Peyer's patch (tissue), 4 donors: Measurements from ENCODE around the gene OR3A3. TPM values are rescaled to one million over a fixed set of nuclear protein-coding genes. Genes with fewer than 3 reads are reported as not detected.
"Not testable (repeated sequence)": the region's sequence is repeated elsewhere in the genome, so short reads cannot be mapped to it uniquely, and the experiment has no call there.

ENCODE experiments used
- DNase-seq, 3 donors: peaks; one replicate each; pipeline ENCODE4 v3.0.0-alpha.2; 2017 to 2019
- H3K27ac ChIP-seq, 4 donors: fragments of 200-600 bp; sonication (generic); one replicate each; pipeline ENCODE4 v1.5.1; 2016 to 2019
- H3K27me3 ChIP-seq, 2 donors: fragments of 200-600 bp; sonication (generic); one replicate each; pipeline ENCODE4 v1.5.1; 2019
- H3K36me3 ChIP-seq, 3 donors: fragments of 200-600 bp; sonication (generic); one replicate each; pipeline ENCODE4 v1.5.1; 2016 to 2019
- H3K4me1 ChIP-seq, 4 donors: fragments of 200-600 bp; sonication (generic); one replicate each; pipeline ENCODE4 v1.5.1; 2016 to 2019
- H3K4me3 ChIP-seq, 4 donors: fragments of 200-600 bp; sonication (generic); 1 replicate in 3 of 4; 2 replicates in 1 of 4; pipeline ENCODE4 v1.5.1; 2016 to 2019; ENCODE audit warnings: mild to moderate bottlenecking in 1 of 4
- H3K9me3 ChIP-seq, 4 donors: fragments of 200-600 bp; sonication (generic); one replicate each; pipeline ENCODE4 v1.5.1; 2016 to 2019; ENCODE audit warnings: mild to moderate bottlenecking in 1 of 4
- POLR2A ChIP-seq, 2 donors: fragments of 450-650 bp; IDR thresholded peaks; one replicate each; pipeline ENCODE4 v1.5.1; 2017; ENCODE audit warnings: antibody characterized with exemption in 2 of 2, mild to moderate bottlenecking in 2 of 2, moderate library complexity in 2 of 2
- total RNA-seq, 4 donors: library from RNA; depleted of rRNA; stranded (reverse); fragments of >200 nt; gene quantifications; one replicate each; pipeline ENCODE4 v1.1.0, GENCODE V29; 2016
- TF ChIP-seq, protein P1 (sequence below), 6 experiments: fragments of 450-650 bp in 4 of 6; fragments of 200-600 bp in 2 of 6; sonication (generic) in 1 of 6; IDR thresholded peaks; one replicate each; pipeline ENCODE4 v1.5.1; 2017 to 2019; ENCODE audit warnings: antibody characterized with exemption in 6 of 6, mild to moderate bottlenecking in 3 of 6, moderate library complexity in 1 of 6

OR3A3 gene
- total RNA-seq, 4 donors from 2014 or later: not detected

DNA sequence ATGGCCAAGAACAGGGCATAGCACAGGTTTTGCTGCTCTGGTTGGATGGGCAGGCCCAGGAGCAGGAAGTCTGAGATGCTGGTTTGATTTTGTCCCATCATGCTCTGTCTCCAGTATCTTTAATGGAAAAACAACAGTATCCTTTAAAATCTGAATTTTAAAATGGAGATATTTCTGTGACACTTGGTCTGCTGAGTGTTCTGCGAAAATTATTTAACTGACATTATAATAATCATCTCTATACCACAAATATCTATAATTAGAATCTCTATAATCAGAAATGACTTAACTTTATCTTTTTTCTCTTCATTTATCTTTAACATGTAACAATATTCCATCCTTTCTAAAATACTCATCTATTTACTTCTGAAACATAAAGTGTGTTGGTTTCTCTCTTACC lies 12.9 kb upstream of the OR3A3 start, which contains the start of gene OR1E1:
Gene OR1E1, minus strand, starts transcription at position 101 of the 400 bp plus-strand sequence. Its CDS starts 0 bp downstream, at position 101.
- no peaks in the 10 kb centered on the region for H3K9me3 ChIP-seq
- H3K27ac ChIP-seq: no peak within 1 kb of the TSS
- no peaks in the 10 kb centered on the region for H3K4me1 ChIP-seq
- TF ChIP-seq POLR2A (IDR thresholded peaks at IDR 0.05): no peak
- TF ChIP-seq, protein P1, sequence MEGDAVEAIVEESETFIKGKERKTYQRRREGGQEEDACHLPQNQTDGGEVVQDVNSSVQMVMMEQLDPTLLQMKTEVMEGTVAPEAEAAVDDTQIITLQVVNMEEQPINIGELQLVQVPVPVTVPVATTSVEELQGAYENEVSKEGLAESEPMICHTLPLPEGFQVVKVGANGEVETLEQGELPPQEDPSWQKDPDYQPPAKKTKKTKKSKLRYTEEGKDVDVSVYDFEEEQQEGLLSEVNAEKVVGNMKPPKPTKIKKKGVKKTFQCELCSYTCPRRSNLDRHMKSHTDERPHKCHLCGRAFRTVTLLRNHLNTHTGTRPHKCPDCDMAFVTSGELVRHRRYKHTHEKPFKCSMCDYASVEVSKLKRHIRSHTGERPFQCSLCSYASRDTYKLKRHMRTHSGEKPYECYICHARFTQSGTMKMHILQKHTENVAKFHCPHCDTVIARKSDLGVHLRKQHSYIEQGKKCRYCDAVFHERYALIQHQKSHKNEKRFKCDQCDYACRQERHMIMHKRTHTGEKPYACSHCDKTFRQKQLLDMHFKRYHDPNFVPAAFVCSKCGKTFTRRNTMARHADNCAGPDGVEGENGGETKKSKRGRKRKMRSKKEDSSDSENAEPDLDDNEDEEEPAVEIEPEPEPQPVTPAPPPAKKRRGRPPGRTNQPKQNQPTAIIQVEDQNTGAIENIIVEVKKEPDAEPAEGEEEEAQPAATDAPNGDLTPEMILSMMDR (IDR thresholded peaks at IDR 0.05): no peak
- no peak for DNase-seq
- H3K4me3 ChIP-seq: no peak within 1 kb of the TSS
- no peaks in the 10 kb centered on the region for H3K36me3 ChIP-seq
- no peaks in the 10 kb centered on the region for H3K27me3 ChIP-seq

DNA sequence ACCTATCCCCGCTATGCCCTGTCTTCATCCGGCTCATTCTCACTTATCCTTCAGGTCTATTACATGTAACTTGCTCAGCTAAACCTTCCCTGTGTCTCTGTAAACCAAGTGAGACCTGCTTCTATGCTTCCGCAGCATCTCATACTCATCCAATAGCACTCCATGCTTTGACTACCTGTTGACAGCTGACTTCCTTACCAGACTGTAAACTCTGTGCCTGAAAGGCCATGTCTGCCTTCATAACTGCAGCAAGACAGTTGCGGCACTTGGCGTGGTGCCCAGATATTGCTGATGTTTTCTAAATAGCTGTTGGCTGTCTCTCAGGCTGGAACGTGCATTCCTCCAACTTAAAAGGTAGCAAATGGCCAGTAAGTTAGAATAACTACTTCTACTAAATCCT lies 11.1 kb upstream of the OR3A3 start:
- Histone ChIP-seq H3K27me3 (no peaks in the 10 kb centered on the region), H3K9me3 (no peaks in the 10 kb centered on the region), H3K36me3 (no peaks in the 10 kb centered on the region), H3K27ac (no peak overlapping the region), H3K4me3 (no peak overlapping the region), H3K4me1 (no peaks in the 10 kb centered on the region)
- DNase-seq: no peak
- no peak for TF ChIP-seq POLR2A (IDR thresholded peaks at IDR 0.05)
- TF ChIP-seq, protein P1 (IDR thresholded peaks at IDR 0.05): no peak

DNA sequence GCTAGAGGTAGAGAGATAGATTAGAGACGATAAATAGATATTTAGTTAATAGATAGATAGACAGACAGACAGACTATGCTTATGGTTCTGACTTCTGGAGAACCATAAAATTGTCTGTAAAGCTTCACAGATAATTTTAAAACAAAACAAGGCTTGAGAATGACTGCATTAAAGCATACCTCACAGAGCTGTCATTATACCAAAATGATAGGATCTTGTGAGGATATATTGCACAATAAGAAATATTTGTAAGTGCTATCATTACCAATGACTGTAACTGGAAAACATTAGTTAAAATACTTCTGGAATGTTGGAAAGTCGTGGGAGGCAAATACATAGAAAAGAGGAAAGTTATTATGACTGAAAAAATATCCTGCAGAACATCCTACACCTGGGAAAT lies 9.4 kb upstream of the OR3A3 start:
- no peak for DNase-seq
- no peak overlapping the region for H3K27ac ChIP-seq

DNA sequence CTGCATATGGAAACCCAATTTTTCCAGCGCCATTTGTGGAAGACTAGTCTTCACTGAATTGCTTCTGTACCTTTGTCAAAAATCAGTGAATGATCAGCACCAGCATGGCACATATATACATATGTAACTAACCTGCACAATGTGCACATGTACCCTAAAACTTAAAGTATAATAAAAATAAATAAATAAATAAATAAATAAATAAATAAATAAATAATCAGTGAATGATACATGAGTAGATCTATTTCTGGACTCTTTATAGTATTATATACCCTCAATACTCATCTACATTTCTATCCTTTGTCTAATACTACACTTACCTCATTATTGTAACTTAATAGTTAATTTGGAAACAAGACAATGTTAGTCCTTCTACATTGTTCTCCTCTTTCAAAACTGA lies 7.3 kb upstream of the OR3A3 start:
- not testable (repeated sequence) for H3K4me3 ChIP-seq, H3K9me3 ChIP-seq, DNase-seq, H3K27me3 ChIP-seq, H3K4me1 ChIP-seq, H3K27ac ChIP-seq, H3K36me3 ChIP-seq

More for the DNA sequence above, 9.4 kb upstream of the OR3A3 start:
- TF ChIP-seq, protein P1 (IDR thresholded peaks at IDR 0.05): no peak
- TF ChIP-seq POLR2A (IDR thresholded peaks at IDR 0.05): no peak
- no peak overlapping the region for H3K4me3 ChIP-seq
- H3K27me3 ChIP-seq: no peaks in the 10 kb centered on the region
- H3K36me3 ChIP-seq: no peaks in the 10 kb centered on the region
- H3K9me3 ChIP-seq: no peaks in the 10 kb centered on the region
- no peaks in the 10 kb centered on the region for H3K4me1 ChIP-seq

DNA sequence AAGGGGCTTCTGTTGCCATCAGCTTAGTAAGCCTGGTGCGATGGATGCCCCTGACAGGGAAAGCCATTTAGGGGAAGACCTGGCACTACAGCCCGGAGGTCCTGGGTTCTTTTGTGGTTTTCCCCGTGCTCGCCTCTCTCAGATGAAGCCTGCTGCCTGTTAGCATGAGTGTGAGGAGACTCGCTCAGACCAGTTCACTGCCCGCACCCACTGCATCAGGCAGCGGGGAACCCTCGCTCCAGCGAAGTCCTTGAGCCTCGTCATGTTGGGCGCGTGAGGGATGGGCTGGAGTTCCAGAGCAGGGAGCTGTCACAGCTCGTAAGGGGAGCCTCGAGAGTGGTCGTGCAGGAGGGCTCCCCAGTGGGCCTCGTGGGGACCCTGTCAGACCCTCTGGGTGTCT lies 1.0 kb downstream of the OR3A3 start:
- not testable (repeated sequence) for H3K27me3 ChIP-seq, H3K4me3 ChIP-seq, H3K4me1 ChIP-seq, H3K36me3 ChIP-seq, H3K27ac ChIP-seq, H3K9me3 ChIP-seq, DNase-seq

DNA sequence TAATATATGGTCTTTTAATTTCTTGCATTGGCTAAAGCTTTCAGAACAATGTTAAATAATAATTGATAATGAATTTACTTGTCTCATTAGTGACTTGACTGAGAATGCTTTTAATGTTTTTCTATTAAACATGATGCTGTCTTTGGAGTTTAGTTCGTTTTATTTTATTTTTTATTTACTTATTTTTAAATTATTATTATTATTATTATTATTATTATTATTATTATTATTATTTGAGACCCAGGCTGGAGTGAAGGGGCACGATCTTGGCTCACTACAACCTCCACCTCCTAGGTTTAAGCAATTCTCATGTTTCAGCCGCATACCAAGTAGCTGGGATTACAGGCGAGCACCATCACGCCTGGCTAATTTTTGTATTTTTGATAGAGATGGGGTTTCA lies 4.4 kb downstream of the OR3A3 start:
- H3K27me3 ChIP-seq: no peaks in the 10 kb centered on the region
- TF ChIP-seq, protein P1 (IDR thresholded peaks at IDR 0.05): no peak
- no peak for TF ChIP-seq POLR2A (IDR thresholded peaks at IDR 0.05)
- H3K4me1 ChIP-seq: no peaks in the 10 kb centered on the region
- no peak overlapping the region for H3K27ac ChIP-seq
- no peaks in the 10 kb centered on the region for H3K36me3 ChIP-seq
- DNase-seq: no peak
- no peak overlapping the region for H3K4me3 ChIP-seq
- no peaks in the 10 kb centered on the region for H3K9me3 ChIP-seq

DNA sequence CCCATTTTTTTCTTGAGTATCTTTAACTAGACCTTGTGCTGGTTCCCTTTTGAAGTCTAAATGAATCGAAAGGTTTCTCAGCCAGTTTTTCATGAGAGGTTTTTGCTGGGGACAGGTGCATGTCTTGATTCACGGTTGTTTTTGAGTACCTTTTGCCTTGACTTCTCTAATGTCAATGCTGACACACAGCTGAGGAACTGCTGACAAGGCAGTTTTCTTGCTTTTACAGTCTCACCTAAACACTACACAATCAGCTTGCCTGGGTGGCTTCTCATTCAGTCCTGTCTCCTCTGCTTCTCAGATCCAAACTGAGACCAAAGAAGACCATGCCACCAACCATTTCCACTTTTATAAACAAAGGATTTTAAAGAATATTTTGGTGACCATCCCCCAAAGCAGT lies 7.1 kb downstream of the OR3A3 start:
- no peak overlapping the region for H3K27ac ChIP-seq
- no peak for DNase-seq
- no peak overlapping the region for H3K4me3 ChIP-seq
- H3K9me3 ChIP-seq: no peaks in the 10 kb centered on the region
- H3K27me3 ChIP-seq: no peaks in the 10 kb centered on the region
- no peaks in the 10 kb centered on the region for H3K36me3 ChIP-seq
- H3K4me1 ChIP-seq: no peaks in the 10 kb centered on the region
- TF ChIP-seq, protein P1 (IDR thresholded peaks at IDR 0.05): no peak

DNA sequence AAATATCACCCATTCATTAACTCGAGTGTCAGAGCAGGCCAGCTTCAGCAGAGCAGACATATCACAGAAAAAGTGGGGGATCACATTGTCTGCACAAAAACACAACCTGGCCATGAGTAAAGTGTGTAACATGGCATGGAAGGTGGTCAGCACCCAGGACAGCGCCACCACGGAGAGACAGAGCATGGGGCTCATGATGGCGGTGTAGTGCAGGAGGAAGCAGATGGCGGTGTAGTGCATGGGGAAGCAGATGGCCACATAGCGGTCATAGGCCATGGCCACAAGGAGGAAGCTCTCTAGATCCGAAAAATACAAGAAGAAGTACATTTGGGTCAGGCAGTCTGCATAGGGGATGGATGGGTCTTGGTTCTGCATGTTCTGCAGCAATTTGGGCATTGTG lies 22.0 kb downstream of the OR3A3 start:
- not testable (repeated sequence) for DNase-seq, H3K36me3 ChIP-seq, H3K9me3 ChIP-seq, H3K27ac ChIP-seq, H3K27me3 ChIP-seq, H3K4me3 ChIP-seq, H3K4me1 ChIP-seq
